Right lobe of liver (tissue), 4 donors: ENCODE results near the gene SSPN.

Experiments
- CTCF ChIP-seq, 4 donors: fragments of 200-600 bp in 3 of 4; fragments of 450-650 bp in 1 of 4; IDR thresholded peaks; one replicate each; pipeline versions ENCODE4 v1.5.1 to v1.8.0; 2016 to 2022; ENCODE audit warnings: antibody characterized with exemption in 4 of 4, mild to moderate bottlenecking in 2 of 4
- POLR2A ChIP-seq: fragments of 450-650 bp; IDR thresholded peaks from one replicate; pipeline ENCODE4 v1.6.1; 2017; ENCODE audit warnings: antibody characterized with exemption, mild to moderate bottlenecking
- donor health status: DM: no; HTN: no; CAD: no.
- donor health status: DM: no; HTN: no; CAD: no.
- donor health status: DM: no; HTN: yes; CAD: no.

GRCh38 chr12:26203167-26203780 is 7.9 kb downstream of the SSPN start:
- TF ChIP-seq CTCF (IDR thresholded peaks at IDR 0.05) (no peak), POLR2A (no peak)
